Loucy (cell line): ENCODE results near the gene ADIRF.

Experiments
- H2AFZ ChIP-seq: fragments of 200-600 bp; sonication (generic); 2 replicates; pipeline ENCODE4 v1.6.0; 2016; ENCODE audit warnings: antibody characterized with exemption, mild to moderate bottlenecking, low read length, moderate library complexity
- H3F3A ChIP-seq: fragments of 200-600 bp; 2 replicates; pipeline ENCODE4 v1.6.0; 2016; ENCODE audit warnings: antibody characterized with exemption, low read depth, mild to moderate bottlenecking
- H3K27me3 ChIP-seq: fragments of 200-600 bp; sonication (generic); 2 replicates; pipeline ENCODE4 v1.6.1; 2014; ENCODE audit warnings: low read length, mild to moderate bottlenecking; ENCODE audit not compliant: insufficient read depth, poor library complexity, severe bottlenecking
- H3K36me3 ChIP-seq: fragments of 200-600 bp; sonication (generic); 2 replicates; pipeline ENCODE4 v1.6.1; 2016; ENCODE audit warnings: low read length; ENCODE audit not compliant: insufficient read depth
- H3K4me1 ChIP-seq: fragments of 200-600 bp; sonication (generic); 2 replicates; pipeline ENCODE4 v1.5.1; 2014; ENCODE audit warnings: low read length, mild to moderate bottlenecking; ENCODE audit not compliant: insufficient read depth, poor library complexity, severe bottlenecking
- H3K4me2 ChIP-seq: fragments of 200-600 bp; sonication (generic); 2 replicates; pipeline ENCODE4 v1.6.0; 2014; ENCODE audit warnings: antibody characterized with exemption, low read length, low read depth, mild to moderate bottlenecking; ENCODE audit not compliant: poor library complexity, severe bottlenecking
- H3K4me3 ChIP-seq: fragments of 200-600 bp; sonication (generic); 2 replicates; pipeline ENCODE4 v1.5.1; 2014; ENCODE audit warnings: low read length, mild to moderate bottlenecking, mixed read lengths; ENCODE audit not compliant: poor library complexity, severe bottlenecking
- H3K79me2 ChIP-seq: fragments of 200-600 bp; sonication (generic); 2 replicates; pipeline ENCODE4 v1.6.1; 2014; ENCODE audit warnings: low read length; ENCODE audit not compliant: insufficient read depth
- H3K9ac ChIP-seq: fragments of 200-600 bp; sonication (generic); 2 replicates; pipeline ENCODE4 v1.6.0; 2014; ENCODE audit warnings: mild to moderate bottlenecking, low read depth, low read length, moderate library complexity; ENCODE audit not compliant: poor library complexity, severe bottlenecking
- H3K9me2 ChIP-seq: fragments of 200-600 bp; sonication (generic); replicated peaks from 2 replicates; pipeline ENCODE4 v1.6.1; 2016; ENCODE audit warnings: low read depth, low read length, mixed read lengths
- H3K9me3 ChIP-seq: fragments of 200-600 bp; sonication (generic); 2 replicates; pipeline ENCODE4 v1.6.1; 2014; ENCODE audit warnings: mild to moderate bottlenecking, antibody characterized with exemption, low read length, low read depth; ENCODE audit not compliant: insufficient read depth
- H4K20me1 ChIP-seq: fragments of 200-600 bp; sonication (generic); 2 replicates; pipeline ENCODE4 v1.6.0; 2014; ENCODE audit warnings: antibody characterized with exemption, low read length, mild to moderate bottlenecking; ENCODE audit not compliant: insufficient read depth, poor library complexity, severe bottlenecking
- EZH2phosphoT487 ChIP-seq: fragments of 200-600 bp; IDR thresholded peaks from 2 replicates; pipeline ENCODE4 v1.6.1; 2018; ENCODE audit warnings: antibody characterized with exemption, mild to moderate bottlenecking, moderate library complexity, borderline replicate concordance
- TF ChIP-seq, protein P1 (sequence below): fragments of 200-600 bp; sonication (generic); conservative IDR thresholded peaks from 2 replicates; pipeline ENCODE4 v1.5.1; 2014; ENCODE audit warnings: mild to moderate bottlenecking, antibody characterized with exemption, low read length

Gene ADIRF

DNA sequence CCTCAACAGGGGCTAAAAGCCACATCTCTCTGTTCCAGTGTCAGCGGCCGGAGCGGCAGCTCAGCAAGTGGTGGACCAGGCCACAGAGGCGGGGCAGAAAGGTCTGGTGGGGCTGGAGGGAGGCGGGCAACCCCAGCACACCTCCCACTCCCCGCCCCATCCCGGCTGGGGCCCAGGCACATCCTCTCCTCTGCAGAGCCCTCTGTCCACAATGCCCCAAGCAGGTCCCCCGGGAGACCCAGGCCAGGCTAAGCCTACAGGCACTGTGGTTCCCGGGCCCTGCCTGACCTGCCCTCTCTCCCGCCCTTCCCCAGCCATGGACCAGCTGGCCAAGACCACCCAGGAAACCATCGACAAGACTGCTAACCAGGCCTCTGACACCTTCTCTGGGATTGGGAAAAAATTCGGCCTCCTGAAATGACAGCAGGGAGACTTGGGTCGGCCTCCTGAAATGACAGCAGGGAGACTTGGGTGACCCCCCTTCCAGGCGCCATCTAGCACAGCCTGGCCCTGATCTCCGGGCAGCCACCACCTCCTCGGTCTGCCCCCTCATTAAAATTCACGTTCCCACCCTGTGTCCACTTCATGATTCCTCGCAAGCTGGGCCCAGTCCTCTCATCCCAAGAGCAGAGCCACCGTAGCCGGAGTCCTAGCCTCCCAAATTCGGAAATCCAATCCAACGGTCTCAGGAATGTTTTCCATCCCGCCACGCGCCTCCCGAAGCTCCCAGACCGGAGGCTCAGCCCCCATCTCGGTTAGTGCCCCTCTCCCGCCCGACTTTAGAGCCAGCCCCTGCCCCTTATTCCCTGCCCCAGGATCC, 2.1 kb downstream of the ADIRF start:
- H3K36me3 ChIP-seq: no peaks in the 10 kb centered on the region
- no peaks in the 10 kb centered on the region for H3K79me2 ChIP-seq
- no peak for TF ChIP-seq EZH2phosphoT487
- TF ChIP-seq, protein P1, sequence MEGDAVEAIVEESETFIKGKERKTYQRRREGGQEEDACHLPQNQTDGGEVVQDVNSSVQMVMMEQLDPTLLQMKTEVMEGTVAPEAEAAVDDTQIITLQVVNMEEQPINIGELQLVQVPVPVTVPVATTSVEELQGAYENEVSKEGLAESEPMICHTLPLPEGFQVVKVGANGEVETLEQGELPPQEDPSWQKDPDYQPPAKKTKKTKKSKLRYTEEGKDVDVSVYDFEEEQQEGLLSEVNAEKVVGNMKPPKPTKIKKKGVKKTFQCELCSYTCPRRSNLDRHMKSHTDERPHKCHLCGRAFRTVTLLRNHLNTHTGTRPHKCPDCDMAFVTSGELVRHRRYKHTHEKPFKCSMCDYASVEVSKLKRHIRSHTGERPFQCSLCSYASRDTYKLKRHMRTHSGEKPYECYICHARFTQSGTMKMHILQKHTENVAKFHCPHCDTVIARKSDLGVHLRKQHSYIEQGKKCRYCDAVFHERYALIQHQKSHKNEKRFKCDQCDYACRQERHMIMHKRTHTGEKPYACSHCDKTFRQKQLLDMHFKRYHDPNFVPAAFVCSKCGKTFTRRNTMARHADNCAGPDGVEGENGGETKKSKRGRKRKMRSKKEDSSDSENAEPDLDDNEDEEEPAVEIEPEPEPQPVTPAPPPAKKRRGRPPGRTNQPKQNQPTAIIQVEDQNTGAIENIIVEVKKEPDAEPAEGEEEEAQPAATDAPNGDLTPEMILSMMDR: no peak
- no peaks in the 10 kb centered on the region for H3K9me2 ChIP-seq
- H3K4me1 ChIP-seq: peaks cover 5% of the 10 kb centered on the region
- no peak overlapping the region for H3K9ac ChIP-seq
- H4K20me1 ChIP-seq: no peaks in the 10 kb centered on the region
- no peak overlapping the region for H3K4me3 ChIP-seq
- no peaks in the 10 kb centered on the region for H3K9me3 ChIP-seq
- H2AFZ ChIP-seq: no peak overlapping the region
- no peak overlapping the region for H3K4me2 ChIP-seq
- no peaks in the 10 kb centered on the region for H3K27me3 ChIP-seq
- no peaks in the 10 kb centered on the region for H3F3A ChIP-seq

DNA sequence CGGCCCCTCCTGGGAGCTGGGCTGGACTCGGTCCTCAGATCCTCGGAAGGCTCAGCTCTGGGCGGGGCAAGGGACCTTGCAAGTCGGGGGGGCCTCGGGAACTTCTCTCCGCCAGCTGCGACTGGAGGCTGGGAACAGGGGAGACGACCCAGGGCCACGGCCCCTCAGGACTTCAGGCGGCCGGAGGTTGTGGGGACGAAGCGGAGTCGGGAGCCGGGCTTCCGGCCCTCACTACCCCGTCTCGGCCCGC, 2.6 kb downstream of the ADIRF start:
- Histone ChIP-seq H3K4me2 (no peak overlapping the region), H3K9me3 (no peaks in the 10 kb centered on the region), H2AFZ (no peak overlapping the region), H3K9me2 (no peaks in the 10 kb centered on the region), H3K4me1 (peaks cover 5% of the 10 kb centered on the region), H3K79me2 (no peaks in the 10 kb centered on the region), H3K4me3 (no peak overlapping the region), H3K9ac (no peak overlapping the region), H3K36me3 (no peaks in the 10 kb centered on the region), H4K20me1 (no peaks in the 10 kb centered on the region), H3F3A (no peaks in the 10 kb centered on the region), H3K27me3 (no peaks in the 10 kb centered on the region)
- TF ChIP-seq EZH2phosphoT487: no peak
- TF ChIP-seq, protein P1: no peak

- no peaks in the 10 kb centered on the region for H3K9me3 ChIP-seq
- no peak overlapping the region for H2AFZ ChIP-seq
- no peaks in the 10 kb centered on the region for H3K79me2 ChIP-seq
- no peaks in the 10 kb centered on the region for H3K27me3 ChIP-seq
- no peaks in the 10 kb centered on the region for H3K9me2 ChIP-seq
- no peaks in the 10 kb centered on the region for H3K36me3 ChIP-seq
- no peak overlapping the region for H3K4me3 ChIP-seq
- no peaks in the 10 kb centered on the region for H3F3A ChIP-seq
- H4K20me1 ChIP-seq: no peaks in the 10 kb centered on the region
- no peak overlapping the region for H3K4me2 ChIP-seq
- TF ChIP-seq, protein P1: no peak
- no peak for TF ChIP-seq EZH2phosphoT487
- H3K9ac ChIP-seq: no peak overlapping the region
- peaks cover 4% of the 10 kb centered on the region for H3K4me1 ChIP-seq
Observed at GRCh38 chr10:86971232-86971991, 3.1 kb downstream of the ADIRF start.
